H1 (cell line): Measurements from ENCODE around the gene RHBDF2. TPM values are rescaled to one million over a fixed set of nuclear protein-coding genes. Genes with fewer than 3 reads are reported as not detected.

Experiments used
- CTCF ChIA-PET: fragments of 300-600 bp; sonication (Branson Sonifier 250); formaldehyde crosslinking; loops from one replicate; lab custom pipeline; 2021; ENCODE audit not compliant: partially characterized antibody; lab: Charles Lee
- POLR2A ChIA-PET: fragments of 300-600 bp; sonication (Branson Sonifier 250); formaldehyde crosslinking; loops from one replicate; lab custom pipeline; 2021; ENCODE audit warnings: inconsistent platforms; ENCODE audit not compliant: partially characterized antibody; lab: Charles Lee
- DNase-seq, 2 experiments: peaks; one replicate each; pipeline versions ENCODE4 v3.0.0 to v3.0.0-alpha.2; 2010 to 2022; ENCODE audit warnings: low spot score in 2 of 2, low read depth in 1 of 2, mixed read lengths in 1 of 2
- FAIRE-seq: peaks from 2 replicates; lab custom pipeline; 2011; peaks lifted over from hg19 to GRCh38; lab: Jason Lieb, UNC
- H2AFZ ChIP-seq: 2 replicates; pipeline ENCODE4 v1.8.1; 2012; ENCODE audit warnings: low read length, inconsistent platforms
- H2AK5ac ChIP-seq: 2 replicates; pipeline ENCODE4 v1.6.1; 2013; ENCODE audit warnings: low read depth, low read length
- H2BK120ac ChIP-seq: replicated peaks from 2 replicates; pipeline ENCODE3; 2013; ENCODE audit warnings: low read depth, low read length, inconsistent platforms
- H2BK12ac ChIP-seq: 2 replicates; pipeline ENCODE4 v1.6.1; 2013; ENCODE audit warnings: low read depth, low read length
- H2BK15ac ChIP-seq: 2 replicates; pipeline ENCODE4 v1.6.1; 2013; ENCODE audit warnings: low read length
- H2BK20ac ChIP-seq: 2 replicates; pipeline ENCODE4 v1.6.1; 2013; ENCODE audit warnings: low read length
- H2BK5ac ChIP-seq: 2 replicates; pipeline ENCODE4 v1.6.1; 2013; ENCODE audit warnings: low read depth, low read length
- H3K14ac ChIP-seq: 2 replicates; pipeline ENCODE4 v1.6.1; 2013; ENCODE audit warnings: inconsistent platforms; ENCODE audit not compliant: insufficient read length
- H3K18ac ChIP-seq: 2 replicates; pipeline ENCODE4 v1.6.1; 2013; ENCODE audit warnings: low read length; ENCODE audit errors: extremely low read depth
- H3K23ac ChIP-seq: 2 replicates; pipeline ENCODE4 v1.6.1; 2013; ENCODE audit warnings: inconsistent platforms; ENCODE audit not compliant: insufficient read length
- H3K23me2 ChIP-seq: 2 replicates; pipeline ENCODE4 v1.6.1; 2013; ENCODE audit warnings: low read depth, low read length
- H3K27ac ChIP-seq: 2 replicates; pipeline ENCODE4 v1.6.1; 2011; ENCODE audit warnings: low read depth, low read length, inconsistent platforms
- H3K27me3 ChIP-seq, 4 experiments: replicated peaks in 1 of 4; 1 replicate in 1 of 4; 2 replicates in 3 of 4; pipeline versions ENCODE4 v1.6.1 to v1.8.1; 2011 to 2013; ENCODE audit warnings: low read length in 3 of 4, mild to moderate bottlenecking in 3 of 4, inconsistent platforms in 2 of 4, mixed read lengths in 2 of 4, moderate library complexity in 1 of 4; ENCODE audit not compliant: control insufficient read depth in 3 of 4, insufficient read depth in 3 of 4; ENCODE audit errors: extremely low read depth in 1 of 4
- H3K36me3 ChIP-seq, 4 experiments: 2 replicates each; pipeline versions ENCODE4 v1.6.1 to v1.8.1; 2011 to 2013; ENCODE audit warnings: mild to moderate bottlenecking in 4 of 4, low read length in 3 of 4, moderate library complexity in 2 of 4, control low read depth in 1 of 4, inconsistent platforms in 1 of 4; ENCODE audit not compliant: insufficient read depth in 4 of 4, control insufficient read depth in 2 of 4
- H3K4ac ChIP-seq: replicated peaks from 2 replicates; pipeline ENCODE3; 2013; ENCODE audit warnings: low read length, low read depth, mixed read lengths, inconsistent platforms; ENCODE audit not compliant: insufficient read length
- H3K4me1 ChIP-seq, 4 experiments: replicated peaks in 1 of 4; 1 replicate in 1 of 4; 2 replicates in 3 of 4; pipeline versions ENCODE4 v1.6.1 to v1.8.1; 2011 to 2013; ENCODE audit warnings: low read length in 3 of 4, inconsistent platforms in 2 of 4, mixed read lengths in 1 of 4; ENCODE audit not compliant: insufficient read depth in 4 of 4, control insufficient read depth in 3 of 4
- H3K4me2 ChIP-seq, 2 experiments: 2 replicates each; pipeline versions ENCODE4 v1.6.1 to v1.8.1; 2011 to 2013; ENCODE audit warnings: low read depth in 2 of 2, low read length in 2 of 2, control low read depth in 1 of 2, inconsistent platforms in 1 of 2, mild to moderate bottlenecking in 1 of 2; ENCODE audit not compliant: insufficient read depth in 1 of 2
- H3K4me3 ChIP-seq, 4 experiments: fragments of 200-600, 300-600 bp in 1 of 4; sonication (generic), shearing (Covaris generic), sonication (Bioruptor Twin) in 1 of 4; 2 replicates each; pipeline versions ENCODE4 v1.5.1 to v1.8.1; 2011 to 2016; ENCODE audit warnings: low read length in 4 of 4, low read depth in 3 of 4, control low read depth in 2 of 4, inconsistent platforms in 2 of 4, mild to moderate bottlenecking in 2 of 4, mixed read lengths in 1 of 4, moderate library complexity in 1 of 4; ENCODE audit not compliant: insufficient read depth in 2 of 4; ENCODE audit errors: extremely low read depth in 1 of 4
- H3K56ac ChIP-seq: replicated peaks from 2 replicates; pipeline ENCODE3; 2013; ENCODE audit warnings: low read depth, mild to moderate bottlenecking, mixed read lengths, low read length, inconsistent platforms; ENCODE audit not compliant: insufficient read length
- H3K79me1 ChIP-seq: 2 replicates; pipeline ENCODE4 v1.6.1; 2013; ENCODE audit warnings: low read depth, low read length, control low read depth
- H3K79me2 ChIP-seq, 2 experiments: 2 replicates each; pipeline versions ENCODE4 v1.6.1 to v1.8.1; 2012 to 2013; ENCODE audit warnings: low read length in 2 of 2, mild to moderate bottlenecking in 2 of 2, inconsistent platforms in 1 of 2; ENCODE audit not compliant: insufficient read depth in 2 of 2, control insufficient read depth in 1 of 2
- H3K9ac ChIP-seq, 4 experiments: replicated peaks in 1 of 4; 1 replicate in 1 of 4; 2 replicates in 3 of 4; pipeline versions ENCODE4 v1.6.1 to v1.8.1; 2011 to 2013; ENCODE audit warnings: low read depth in 3 of 4, low read length in 3 of 4, control low read depth in 2 of 4, mild to moderate bottlenecking in 2 of 4, moderate library complexity in 2 of 4, inconsistent platforms in 1 of 4; ENCODE audit errors: extremely low read depth in 1 of 4
- H3K9me3 ChIP-seq, 2 experiments: 2 replicates each; pipeline versions ENCODE4 v1.6.1 to v1.8.1; 2012 to 2013; ENCODE audit warnings: mild to moderate bottlenecking in 2 of 2, moderate library complexity in 2 of 2, control low read depth in 1 of 2, inconsistent platforms in 1 of 2, low read depth in 1 of 2, low read length in 1 of 2, mixed read lengths in 1 of 2; ENCODE audit not compliant: insufficient read depth in 2 of 2
- H4K20me1 ChIP-seq, 2 experiments: replicated peaks in 1 of 2; 2 replicates each; pipeline versions ENCODE3 to v1.8.1; 2011 to 2013; ENCODE audit warnings: inconsistent platforms in 2 of 2, low read length in 2 of 2, mild to moderate bottlenecking in 1 of 2; ENCODE audit not compliant: insufficient read depth in 2 of 2, control insufficient read depth in 1 of 2
- H4K5ac ChIP-seq: 2 replicates; pipeline ENCODE4 v1.6.1; 2013; ENCODE audit warnings: low read length, low read depth, mixed read lengths, inconsistent platforms; ENCODE audit not compliant: insufficient read length
- H4K8ac ChIP-seq: 2 replicates; pipeline ENCODE4 v1.8.0; 2013; ENCODE audit warnings: mild to moderate bottlenecking, moderate library complexity, low read length, inconsistent platforms; ENCODE audit not compliant: insufficient read depth; ENCODE audit errors: extremely low read depth
- H4K91ac ChIP-seq: replicated peaks from 2 replicates; pipeline ENCODE3; 2013; ENCODE audit warnings: low read length, mixed read lengths, inconsistent platforms; ENCODE audit not compliant: insufficient read length
- BCL11A ChIP-seq, 2 experiments: IDR thresholded peaks; one replicate each; pipeline ENCODE4 v1.6.1; 2011; ENCODE audit warnings: low read depth in 2 of 2, low read length in 2 of 2, mild to moderate bottlenecking in 2 of 2
- CEBPB ChIP-seq: IDR thresholded peaks from 2 replicates; pipeline ENCODE4 v1.6.1; 2012; ENCODE audit warnings: low read depth, low read length
- HDAC2 ChIP-seq, 2 experiments: fragments of 300-600 bp in 1 of 2; sonication (generic) in 1 of 2; IDR thresholded peaks; 2 replicates each; pipeline ENCODE4 v1.6.1; 2011 to 2012; ENCODE audit warnings: low read depth in 2 of 2, low read length in 2 of 2, mild to moderate bottlenecking in 2 of 2, moderate library complexity in 2 of 2, borderline replicate concordance in 1 of 2, inconsistent platforms in 1 of 2
- RXRA ChIP-seq: IDR thresholded peaks from 2 replicates; pipeline ENCODE4 v1.6.1; 2011; ENCODE audit warnings: low read depth, mild to moderate bottlenecking, low read length, moderate library complexity; ENCODE audit not compliant: insufficient read depth
- SIRT6 ChIP-seq: IDR thresholded peaks from one replicate; pipeline ENCODE4 v1.7.1; 2012; ENCODE audit warnings: low read length, inconsistent platforms
- TAF1 ChIP-seq: IDR thresholded peaks from 2 replicates; pipeline ENCODE4 v1.6.1; 2011; ENCODE audit warnings: mild to moderate bottlenecking, low read depth, low read length
- TCF12 ChIP-seq: IDR thresholded peaks from 2 replicates; pipeline ENCODE4 v1.6.1; 2011; ENCODE audit warnings: low read depth, mild to moderate bottlenecking, low read length
- WGBS, 2 experiments: shearing (Covaris generic) in 1 of 2; methylation state at CpG; one replicate each; pipeline versions ENCODE4 v1.1.6 to v1.1.7; 2013 to 2015; ENCODE audit warnings: low lambda C conversion rate in 2 of 2, mixed read lengths in 2 of 2, inconsistent platforms in 1 of 2, low coverage in 1 of 2, missing lambda C conversion rate in 1 of 2; ENCODE audit not compliant: insufficient replicate concordance in 2 of 2, insufficient coverage in 1 of 2, insufficient read length in 1 of 2; ENCODE audit errors: extremely low coverage in 1 of 2, missing lambda C conversion rate in 1 of 2; 5-methylcytosine and 5-hydroxymethylcytosine counted together
- polyA plus RNA-seq, 7 experiments: library from polyadenylated mRNA; depleted of rRNA in 3 of 7; stranded (reverse) in 5 of 7; unstranded in 2 of 7; fragments of >200 nt in 5 of 7; fragments of 200-250 nt in 2 of 7; gene quantifications; 1 replicate in 5 of 7; 2 replicates in 1 of 7; 4 replicates in 1 of 7; pipeline versions ENCODE4 v1.2.1 to v1.2.3, GENCODE V29; 2011 to 2013; ENCODE audit warnings: missing spikeins in 2 of 7, mixed read lengths in 2 of 7
- total RNA-seq: library from RNA; stranded (reverse); fragmentation: NEBNext Ultra II Directional; extraction: Animal tissue kit (Norgen Biotek cat#: 25700); gene quantifications from 2 replicates; pipeline ENCODE4 v1.2.1, GENCODE V29; 2021

The RHBDF2 gene
- total and polyA plus RNA-seq, 2 of the 8 experiments (the other 6 are each of a cell fraction or from before 2014, with no cell fraction given): 21.2 to 25.9 TPM

- Histone ChIP-seq H3K27ac (no peak overlapping the region), H3K79me1 (no peaks in the 10 kb centered on the region), H3K4ac (peak overlapping the region; percentile 78), H3K23me2 (no peaks in the 10 kb centered on the region), H3K36me3 (no peaks in the 10 kb centered on the region; a peak in 1 of 8 replicates), H2BK15ac (0 out of 2 replicates have a peak overlapping the region, but pooled peaks have one; percentile 61), H3K9ac (no peak overlapping the region), H3K18ac (no peak overlapping the region), H2AK5ac (no peak overlapping the region), H3K23ac (no peak overlapping the region), H4K91ac (no peak overlapping the region), H4K5ac (no peak overlapping the region), H4K20me1 (peaks cover 0 to 1% of the 10 kb centered on the region in 2 experiments), H2AFZ (no peak overlapping the region), H2BK5ac (no peak overlapping the region), H3K4me3 (no peak overlapping the region), H3K4me2 (no peak overlapping the region), H2BK12ac (no peak overlapping the region), H3K56ac (no peak overlapping the region), H3K14ac (no peak overlapping the region), H3K27me3 (no peaks in the 10 kb centered on the region), H3K79me2 (no peaks in the 10 kb centered on the region), H3K4me1 (no peaks in the 10 kb centered on the region), H3K9me3 (no peaks in the 10 kb centered on the region), H2BK120ac (no peak overlapping the region), H2BK20ac (no peak overlapping the region), H4K8ac (no peak overlapping the region; the same call in 1 of the 2 replicates)
- ChIA-PET POLR2A (no interaction called here), CTCF (interaction anchor here (0.5 to 1.3 kb wide), 5 partner anchors 9 to 108 kb away, joined by 3 to 5 read pairs (median 3); no protein-coding TSS in a partner anchor)
- FAIRE-seq: no peak
- TF ChIP-seq TAF1: no peak
- TF ChIP-seq RXRA: no peak
- no peak for TF ChIP-seq CEBPB
- TF ChIP-seq HDAC2 (IDR thresholded peaks at IDR 0.05; ENCODE audit: borderline replicate concordance in 1 of 2, low read depth in 2 of 2, low read length in 2 of 2): no peak
- no peak for TF ChIP-seq BCL11A (IDR thresholded peaks at IDR 0.05; ENCODE audit: low read depth in 2 of 2, low read length in 2 of 2)
- TF ChIP-seq SIRT6: no peak
- TF ChIP-seq TCF12: no peak
- DNase-seq: no peak
- WGBS, 2 experiments: 92% methylated on average over 11 of the region's 11 CpGs; no CpG with 5 or more reads in 1 of the 2 experiments
Measured at GRCh38 chr17:76484228-76484725, 16.9 kb downstream of the RHBDF2 start.
